Measurements from ENCODE around the gene ASIC2. TPM values are rescaled to one million over a fixed set of nuclear protein-coding genes. Genes with fewer than 3 reads are reported as not detected.

Gene ASIC2
- total RNA-seq, 4 donors from 2014 or later: 0.80 to 1.8 (median 1.4) TPM; not detected in 1

DNA sequence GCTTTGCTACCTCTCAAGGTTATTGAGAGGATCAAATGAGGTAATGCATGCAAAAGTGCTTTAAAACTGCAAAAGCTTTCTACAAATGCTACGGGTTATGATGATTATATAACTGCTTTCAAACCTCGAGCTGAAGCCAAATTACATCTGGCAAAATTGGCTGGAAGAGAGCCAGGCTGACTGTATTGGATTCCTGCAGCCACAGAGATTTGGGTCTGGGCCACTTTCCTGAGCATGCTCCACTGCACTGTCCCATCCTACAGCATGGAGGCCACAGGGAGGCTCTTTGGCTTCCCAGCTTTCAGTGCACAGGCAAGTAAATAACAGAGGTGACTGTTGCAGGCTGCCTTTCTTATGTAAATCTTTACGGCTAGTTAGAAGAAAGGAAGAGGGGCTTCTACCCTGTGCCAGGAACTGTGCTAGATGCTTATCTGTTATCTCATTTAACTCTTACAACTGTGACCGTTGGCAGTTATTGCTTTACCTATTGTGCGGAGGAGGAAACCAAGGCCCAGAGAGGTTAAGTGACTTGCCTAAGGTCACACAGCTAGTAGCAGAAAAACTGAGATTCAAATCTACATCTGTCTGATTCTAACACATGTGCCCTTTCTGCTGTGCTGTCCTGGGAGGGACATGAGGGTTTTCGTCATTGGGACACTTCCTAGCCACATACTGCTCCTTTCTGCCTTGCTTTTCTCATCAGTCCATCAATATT is 179.7 kb downstream of the ASIC2 start:
- TF ChIP-seq, protein P1, sequence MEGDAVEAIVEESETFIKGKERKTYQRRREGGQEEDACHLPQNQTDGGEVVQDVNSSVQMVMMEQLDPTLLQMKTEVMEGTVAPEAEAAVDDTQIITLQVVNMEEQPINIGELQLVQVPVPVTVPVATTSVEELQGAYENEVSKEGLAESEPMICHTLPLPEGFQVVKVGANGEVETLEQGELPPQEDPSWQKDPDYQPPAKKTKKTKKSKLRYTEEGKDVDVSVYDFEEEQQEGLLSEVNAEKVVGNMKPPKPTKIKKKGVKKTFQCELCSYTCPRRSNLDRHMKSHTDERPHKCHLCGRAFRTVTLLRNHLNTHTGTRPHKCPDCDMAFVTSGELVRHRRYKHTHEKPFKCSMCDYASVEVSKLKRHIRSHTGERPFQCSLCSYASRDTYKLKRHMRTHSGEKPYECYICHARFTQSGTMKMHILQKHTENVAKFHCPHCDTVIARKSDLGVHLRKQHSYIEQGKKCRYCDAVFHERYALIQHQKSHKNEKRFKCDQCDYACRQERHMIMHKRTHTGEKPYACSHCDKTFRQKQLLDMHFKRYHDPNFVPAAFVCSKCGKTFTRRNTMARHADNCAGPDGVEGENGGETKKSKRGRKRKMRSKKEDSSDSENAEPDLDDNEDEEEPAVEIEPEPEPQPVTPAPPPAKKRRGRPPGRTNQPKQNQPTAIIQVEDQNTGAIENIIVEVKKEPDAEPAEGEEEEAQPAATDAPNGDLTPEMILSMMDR (IDR thresholded peaks at IDR 0.05): no peak
- TF ChIP-seq POLR2A (IDR thresholded peaks at IDR 0.05): no peak
- no peak overlapping the region for H3K4me3 ChIP-seq
- no peak for DNase-seq
- H3K27ac ChIP-seq: no peak overlapping the region
- no peaks in the 10 kb centered on the region for H3K27me3 ChIP-seq
- H3K4me1 ChIP-seq: no peaks in the 10 kb centered on the region
- H3K36me3 ChIP-seq: no peaks in the 10 kb centered on the region
- no peaks in the 10 kb centered on the region for H3K9me3 ChIP-seq

DNA sequence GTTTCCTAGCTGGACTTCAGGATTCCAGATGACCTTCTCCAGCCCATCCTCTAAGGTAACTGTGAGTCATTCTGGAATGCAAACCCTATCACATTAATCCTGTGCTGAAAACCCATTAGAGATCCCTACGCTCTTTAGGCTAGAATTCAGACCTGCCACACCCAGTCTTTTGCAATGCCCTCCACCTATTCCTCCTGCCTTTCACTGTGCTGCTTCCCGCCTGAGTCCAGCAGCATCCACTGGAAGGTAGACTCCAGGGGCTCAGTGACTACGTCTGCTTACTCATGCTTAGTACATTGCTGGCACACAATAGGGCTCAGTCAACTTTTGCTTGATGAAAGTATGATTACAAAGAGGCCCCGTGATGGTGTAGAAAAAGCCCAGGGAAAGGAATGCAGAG is 180.3 kb downstream of the ASIC2 start:
- H3K4me3 ChIP-seq: no peak overlapping the region
- H3K27me3 ChIP-seq: no peaks in the 10 kb centered on the region
- TF ChIP-seq, protein P1 (IDR thresholded peaks at IDR 0.05): no peak
- no peak for TF ChIP-seq POLR2A (IDR thresholded peaks at IDR 0.05)
- no peak overlapping the region for H3K27ac ChIP-seq
- no peaks in the 10 kb centered on the region for H3K36me3 ChIP-seq
- no peak for DNase-seq
- H3K4me1 ChIP-seq: no peaks in the 10 kb centered on the region
- H3K9me3 ChIP-seq: no peaks in the 10 kb centered on the region

DNA sequence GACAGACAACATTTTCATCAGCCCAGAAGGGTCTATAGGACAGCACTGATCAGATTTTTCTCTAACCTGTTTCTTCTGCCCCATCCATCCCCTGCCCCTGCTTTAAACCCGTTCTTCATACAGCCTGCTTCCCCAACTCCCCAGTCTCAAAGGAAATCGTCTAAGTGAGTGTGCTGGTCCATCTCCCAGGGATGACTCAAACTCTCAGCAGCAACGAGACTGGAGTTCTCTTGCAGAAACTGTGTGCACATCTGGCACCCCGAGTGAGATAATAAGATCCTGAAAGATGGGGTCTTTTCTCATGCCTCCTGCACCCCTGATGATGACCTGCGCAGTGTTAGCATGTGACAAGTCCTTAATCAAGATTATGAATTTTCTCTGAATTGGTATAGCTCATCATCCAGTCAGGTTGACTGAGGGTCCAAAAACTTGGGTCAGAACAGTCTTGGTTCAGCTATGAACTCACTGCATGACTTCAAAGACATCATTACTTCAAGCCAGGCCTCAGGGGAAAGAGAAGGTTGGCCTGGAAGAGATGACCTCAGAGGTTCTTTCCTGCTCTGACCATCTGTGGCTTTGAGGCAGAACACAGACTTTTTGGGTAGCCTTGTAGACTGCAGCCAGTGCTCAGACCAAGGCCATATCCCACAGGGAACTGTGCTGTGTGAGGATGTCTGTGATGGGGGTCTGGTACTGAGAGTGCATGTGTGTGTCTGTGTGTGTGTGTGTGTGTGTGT is 183.6 kb downstream of the ASIC2 start:
- no peak for DNase-seq
- Histone ChIP-seq H3K36me3 (no peaks in the 10 kb centered on the region), H3K27me3 (no peaks in the 10 kb centered on the region), H3K27ac (no peak overlapping the region), H3K9me3 (peaks cover 0 to 7% (median 0%) of the 10 kb centered on the region in 4 donors), H3K4me1 (no peaks in the 10 kb centered on the region), H3K4me3 (no peak overlapping the region)
- no peak for TF ChIP-seq POLR2A (IDR thresholded peaks at IDR 0.05)
- TF ChIP-seq, protein P1 (IDR thresholded peaks at IDR 0.05): no peak

DNA sequence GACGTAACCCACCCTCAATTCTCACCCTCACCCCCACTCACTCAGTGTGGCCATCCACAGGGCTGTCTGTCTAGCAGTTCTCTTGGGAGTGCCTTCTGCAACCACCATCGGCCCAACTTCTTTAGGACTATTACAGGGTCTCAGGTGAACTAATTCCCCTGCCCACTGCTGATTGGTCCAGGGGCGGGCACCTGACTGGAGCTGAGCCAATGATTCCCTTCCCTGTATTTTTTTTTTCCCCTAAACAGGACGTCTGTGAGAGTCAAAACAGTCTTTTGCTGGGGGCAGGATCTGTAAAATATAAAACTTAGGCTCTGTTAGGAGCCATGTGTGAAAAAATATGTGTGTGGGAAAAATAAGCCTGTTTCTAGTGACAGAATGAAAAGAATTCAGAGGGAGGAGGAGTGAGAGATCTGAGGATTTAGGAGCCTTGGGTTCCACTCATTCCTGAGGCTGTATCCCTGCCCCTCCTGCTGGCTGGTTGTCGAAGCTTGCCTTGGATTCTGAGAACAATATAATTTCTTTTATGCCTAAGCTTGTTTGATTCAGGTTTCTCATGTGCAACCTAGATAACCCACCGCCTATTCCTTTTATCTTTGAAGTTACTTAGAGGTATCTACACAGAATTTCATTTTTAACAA is 186.4 kb downstream of the ASIC2 start:
- H3K36me3 ChIP-seq: no peaks in the 10 kb centered on the region
- H3K4me3 ChIP-seq: no peak overlapping the region
- H3K27me3 ChIP-seq: no peaks in the 10 kb centered on the region
- no peak overlapping the region for H3K27ac ChIP-seq
- peaks cover 0 to 7% (median 0%) of the 10 kb centered on the region in 4 donors for H3K9me3 ChIP-seq
- no peak for TF ChIP-seq POLR2A (IDR thresholded peaks at IDR 0.05)
- TF ChIP-seq, protein P1 (IDR thresholded peaks at IDR 0.05): no peak
- DNase-seq: no peak
- no peaks in the 10 kb centered on the region for H3K4me1 ChIP-seq

DNA sequence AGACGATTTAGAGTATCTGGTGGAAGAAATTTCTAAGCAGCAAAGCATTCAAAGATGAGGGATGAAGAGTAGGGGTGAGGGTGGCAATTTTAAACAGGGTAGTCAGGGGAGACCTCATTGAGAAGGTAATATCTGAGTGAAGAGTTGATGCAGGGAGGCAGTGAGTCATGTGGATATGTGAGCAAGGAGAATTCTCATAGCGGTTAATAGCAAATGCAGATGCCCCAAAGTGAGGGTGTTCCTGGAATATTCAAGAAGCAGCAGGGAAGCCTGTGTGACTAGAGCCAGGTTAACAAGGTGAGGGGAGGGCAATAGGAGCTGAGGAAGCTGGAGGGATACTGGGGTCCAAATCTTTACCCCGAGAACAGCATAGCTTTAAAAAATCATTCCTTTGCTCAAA is 187.2 kb downstream of the ASIC2 start:
- Histone ChIP-seq H3K27me3 (no peaks in the 10 kb centered on the region), H3K9me3 (peaks cover 0 to 7% (median 0%) of the 10 kb centered on the region in 4 donors), H3K4me3 (no peak overlapping the region), H3K4me1 (no peaks in the 10 kb centered on the region), H3K36me3 (no peaks in the 10 kb centered on the region), H3K27ac (no peak overlapping the region)
- TF ChIP-seq, protein P1 (IDR thresholded peaks at IDR 0.05): no peak
- DNase-seq: no peak
